ENCODE results near the gene ABHD2. TPM values are rescaled to one million over a fixed set of nuclear protein-coding genes. Genes with fewer than 3 reads are reported as not detected.

Gene ABHD2
- total RNA-seq, 4 donors from 2014 or later = 49.8 to 82.3 (median 72.1) TPM

- H3K4me3 ChIP-seq = no peak overlapping the region
- TF ChIP-seq POLR2A (IDR thresholded peaks at IDR 0.05; ENCODE audit: low read depth) (no peak), EP300 (IDR thresholded peaks at IDR 0.05) (peak; percentile 49), POLR2AphosphoS5 (IDR thresholded peaks at IDR 0.05) (peak; percentile 89 to 92), CTCF (IDR thresholded peaks at IDR 0.05) (no peak)
These were observed 13.3 kb downstream of the ABHD2 start for GRCh38 chr15:89101302-89102193.

GRCh38 chr15:89103481-89104171 lies 15.4 kb downstream of the ABHD2 start:
- TF ChIP-seq CTCF (IDR thresholded peaks at IDR 0.05) (no peak), POLR2AphosphoS5 (IDR thresholded peaks at IDR 0.05) (no peak), EP300 (IDR thresholded peaks at IDR 0.05) (no peak), POLR2A (IDR thresholded peaks at IDR 0.05; ENCODE audit: low read depth) (no peak)
- intact Hi-C loops (cut with DNase I) = no loop called here
- H3K36me3 ChIP-seq = peaks cover 0 to 14% (median 0%) of the 10 kb centered on the region in 4 donors
- H3K4me3 ChIP-seq = no peak overlapping the region
- WGBS = 47% methylated on average over 4 of the region's 5 CpGs
- H3K27me3 ChIP-seq = no peaks in the 10 kb centered on the region
- no peak for DNase-seq (ENCODE audit: extremely low spot score)
- H3K27ac ChIP-seq (replicated peaks in 1 of 4) = peak overlapping the region; percentile 82 to 96 (median 93)
- no peaks in the 10 kb centered on the region for H3K9me3 ChIP-seq
- peaks cover 47 to 100% (median 98%) of the 10 kb centered on the region in 4 donors for H3K4me1 ChIP-seq

More at GRCh38 chr15:89101302-89102193, 13.3 kb downstream of the ABHD2 start:
- Histone ChIP-seq H3K9me3 (no peaks in the 10 kb centered on the region), H3K36me3 (peaks cover 0 to 9% (median 0%) of the 10 kb centered on the region in 4 donors), H3K27me3 (no peaks in the 10 kb centered on the region), H3K4me1 (peaks cover 67 to 100% (median 99%) of the 10 kb centered on the region in 4 donors), H3K27ac (replicated peaks in 1 of 4) (peak overlapping the region; percentile 82 to 96 (median 93))
- intact Hi-C loops (cut with DNase I) = no loop called here
- DNase-seq (ENCODE audit: extremely low spot score) = peak; percentile 94
- 36% methylated on average over 8 of the region's 8 CpGs for WGBS

DNA sequence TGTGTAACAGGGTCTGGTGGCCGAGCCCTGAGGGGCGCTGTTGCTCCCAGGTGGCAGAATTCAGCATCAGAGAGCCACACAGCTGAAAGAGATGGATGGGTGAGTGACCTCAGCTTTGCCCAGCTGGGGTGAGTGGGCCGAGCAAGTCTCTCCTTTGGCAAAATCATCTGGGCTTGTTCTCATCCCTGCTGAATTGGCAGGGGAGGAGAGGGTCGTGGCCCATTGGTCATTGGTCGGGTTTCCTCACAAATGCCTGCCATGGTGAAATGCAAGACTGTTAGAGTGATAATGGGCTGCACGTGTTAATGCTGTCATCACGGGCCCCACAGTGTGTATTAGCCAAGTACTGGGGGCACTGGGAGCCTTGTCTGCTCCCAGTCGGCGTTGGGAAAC lies 15.9 kb downstream of the ABHD2 start:
- no peaks in the 10 kb centered on the region for H3K9me3 ChIP-seq
- WGBS = 94% methylated on average over 9 of the region's 9 CpGs
- H3K36me3 ChIP-seq = peaks cover 0 to 14% (median 0%) of the 10 kb centered on the region in 4 donors
- intact Hi-C loops (cut with DNase I) = no loop called here
- no peak overlapping the region for H3K4me3 ChIP-seq
- H3K27ac ChIP-seq (replicated peaks in 1 of 4) = peak overlapping the region; percentile 82 to 96 (median 93)
- H3K27me3 ChIP-seq = no peaks in the 10 kb centered on the region
- no peak for DNase-seq (ENCODE audit: extremely low spot score)
- H3K4me1 ChIP-seq = peaks cover 47 to 100% (median 98%) of the 10 kb centered on the region in 4 donors
- TF ChIP-seq CTCF (IDR thresholded peaks at IDR 0.05) = no peak
- no peak for TF ChIP-seq EP300 (IDR thresholded peaks at IDR 0.05)
- TF ChIP-seq POLR2AphosphoS5 (IDR thresholded peaks at IDR 0.05) = no peak

DNA sequence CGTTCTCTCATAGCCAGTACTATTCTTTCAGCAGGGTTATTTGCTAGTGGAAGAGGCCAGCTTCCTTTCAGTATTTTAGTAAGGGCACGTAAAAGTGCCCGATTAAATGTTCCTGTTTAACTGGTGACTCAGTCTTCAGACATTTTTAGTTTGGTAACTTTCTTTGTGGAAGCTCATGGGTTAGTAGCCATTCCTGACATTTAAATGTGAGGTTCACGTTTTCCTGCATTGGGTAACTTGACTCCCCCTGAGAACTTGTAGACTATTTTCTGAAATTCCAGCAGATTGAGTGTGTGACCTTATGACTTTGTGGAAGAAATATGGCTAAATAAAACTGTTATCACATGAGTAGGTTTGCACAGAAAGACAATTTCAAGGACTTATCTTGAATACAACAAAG lies 16.9 kb downstream of the ABHD2 start:
- no peaks in the 10 kb centered on the region for H3K27me3 ChIP-seq
- intact Hi-C loops (cut with DNase I) = no loop called here
- H3K4me1 ChIP-seq = peaks cover 47 to 95% (median 91%) of the 10 kb centered on the region in 4 donors
- peaks cover 0 to 14% (median 0%) of the 10 kb centered on the region in 4 donors for H3K36me3 ChIP-seq
- H3K27ac ChIP-seq (replicated peaks in 1 of 4) = peak overlapping the region; percentile 82 to 96 (median 93)
- TF ChIP-seq POLR2A (IDR thresholded peaks at IDR 0.05; ENCODE audit: low read depth) (no peak), CTCF (IDR thresholded peaks at IDR 0.05) (no peak), EP300 (IDR thresholded peaks at IDR 0.05) (no peak), POLR2AphosphoS5 (IDR thresholded peaks at IDR 0.05) (peak in 1 of 2 donors; percentile 74)
- no peak for DNase-seq (ENCODE audit: extremely low spot score)
- H3K4me3 ChIP-seq = no peak overlapping the region
- WGBS = 34% methylated on average over 4 of the region's 4 CpGs
- no peaks in the 10 kb centered on the region for H3K9me3 ChIP-seq

All from esophagus muscularis mucosa (tissue), 4 donors.